ENCODE measurements around the gene SLC9A7. TPM values are rescaled to one million over a fixed set of nuclear protein-coding genes. Genes with fewer than 3 reads are reported as not detected.

Gene SLC9A7
- total RNA-seq, 1 donor from 2014 or later, result 5.0 TPM

DNA sequence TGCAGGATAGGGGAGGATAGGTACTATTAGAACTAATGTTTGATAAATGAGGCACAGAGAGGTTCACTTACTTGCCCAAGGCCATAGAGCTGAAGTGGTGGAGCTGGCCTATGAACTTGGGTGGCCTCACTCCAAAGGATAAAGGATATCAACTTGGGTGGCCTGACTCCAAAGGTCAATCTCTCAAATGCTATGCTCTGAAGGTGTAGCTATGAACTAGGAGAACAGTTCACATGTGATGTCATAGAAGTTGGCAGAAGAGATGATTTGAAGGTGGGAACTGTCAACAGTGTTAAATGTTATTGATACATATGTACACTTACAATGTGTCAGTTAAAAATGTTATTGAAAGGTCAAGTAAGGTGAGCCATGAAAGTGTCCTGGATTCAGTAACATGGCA lies 191.5 kb downstream of the SLC9A7 start:
- H3K4me1 Mint-ChIP-seq (ENCODE audit: low read depth, unreplicated experiment), result no peaks in the 10 kb centered on the region
- H3K27me3 Mint-ChIP-seq (ENCODE audit: unreplicated experiment), result peaks cover 3% of the 10 kb centered on the region
- no peak overlapping the region for H3K4me3 Mint-ChIP-seq (ENCODE audit: unreplicated experiment)
- TF ChIP-seq, protein P1, sequence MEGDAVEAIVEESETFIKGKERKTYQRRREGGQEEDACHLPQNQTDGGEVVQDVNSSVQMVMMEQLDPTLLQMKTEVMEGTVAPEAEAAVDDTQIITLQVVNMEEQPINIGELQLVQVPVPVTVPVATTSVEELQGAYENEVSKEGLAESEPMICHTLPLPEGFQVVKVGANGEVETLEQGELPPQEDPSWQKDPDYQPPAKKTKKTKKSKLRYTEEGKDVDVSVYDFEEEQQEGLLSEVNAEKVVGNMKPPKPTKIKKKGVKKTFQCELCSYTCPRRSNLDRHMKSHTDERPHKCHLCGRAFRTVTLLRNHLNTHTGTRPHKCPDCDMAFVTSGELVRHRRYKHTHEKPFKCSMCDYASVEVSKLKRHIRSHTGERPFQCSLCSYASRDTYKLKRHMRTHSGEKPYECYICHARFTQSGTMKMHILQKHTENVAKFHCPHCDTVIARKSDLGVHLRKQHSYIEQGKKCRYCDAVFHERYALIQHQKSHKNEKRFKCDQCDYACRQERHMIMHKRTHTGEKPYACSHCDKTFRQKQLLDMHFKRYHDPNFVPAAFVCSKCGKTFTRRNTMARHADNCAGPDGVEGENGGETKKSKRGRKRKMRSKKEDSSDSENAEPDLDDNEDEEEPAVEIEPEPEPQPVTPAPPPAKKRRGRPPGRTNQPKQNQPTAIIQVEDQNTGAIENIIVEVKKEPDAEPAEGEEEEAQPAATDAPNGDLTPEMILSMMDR (IDR thresholded peaks at IDR 0.05; ENCODE audit: partially characterized antibody, unreplicated experiment), result no peak
- peaks cover 2% of the 10 kb centered on the region for H3K36me3 Mint-ChIP-seq (ENCODE audit: unreplicated experiment)
- H3K27ac Mint-ChIP-seq (ENCODE audit: unreplicated experiment), result no peak overlapping the region
- no peak for DNase-seq
- H3K9me3 Mint-ChIP-seq (ENCODE audit: unreplicated experiment), result peaks cover 2% of the 10 kb centered on the region

DNA sequence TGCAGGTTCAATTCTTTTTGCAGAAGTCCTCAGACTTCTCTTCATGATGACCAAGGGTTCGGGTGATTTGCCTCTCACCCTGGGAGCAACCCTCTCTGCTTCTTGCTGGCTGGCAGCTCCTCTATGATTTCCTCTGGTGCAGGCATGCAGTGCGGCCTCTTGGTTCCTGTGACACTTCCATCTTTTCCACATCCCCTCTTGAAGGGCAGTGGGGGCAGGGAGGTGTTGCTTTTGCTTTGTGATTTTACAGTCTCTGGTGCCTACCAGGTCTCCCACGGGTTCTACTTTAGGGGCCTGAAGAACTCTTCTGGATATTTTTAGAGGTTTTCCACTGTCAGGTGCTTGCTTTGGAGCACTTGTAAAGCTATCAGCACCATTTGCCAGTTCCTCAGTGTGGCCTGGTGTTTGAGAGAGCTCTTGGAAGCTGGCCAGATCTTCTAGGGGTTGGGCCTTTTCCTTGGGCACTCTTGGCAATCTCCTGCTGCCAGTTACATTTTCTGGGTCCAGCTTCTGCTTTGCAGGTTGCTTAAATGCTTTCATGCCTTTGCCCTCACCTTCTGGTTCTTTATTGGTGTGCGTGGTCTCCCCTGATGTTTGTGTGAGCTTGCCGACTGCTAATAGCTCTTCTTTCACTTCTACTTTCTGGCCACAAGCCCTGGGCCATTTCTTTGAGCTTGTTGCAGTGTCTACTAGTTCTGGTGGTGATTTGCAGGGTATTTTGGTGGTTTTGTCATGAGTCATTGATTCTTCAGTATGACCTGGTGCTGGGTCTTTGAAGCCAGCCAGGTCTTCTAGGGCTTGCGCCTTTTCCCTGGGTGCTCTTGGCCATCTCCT lies 196.9 kb downstream of the SLC9A7 start:
- Mint-ChIP-seq H3K4me3 (ENCODE audit: unreplicated experiment) (no peak overlapping the region), H3K36me3 (ENCODE audit: unreplicated experiment) (peaks cover 5% of the 10 kb centered on the region), H3K4me1 (ENCODE audit: low read depth, unreplicated experiment) (no peaks in the 10 kb centered on the region), H3K27ac (ENCODE audit: unreplicated experiment) (no peak overlapping the region), H3K9me3 (ENCODE audit: unreplicated experiment) (peaks cover 2% of the 10 kb centered on the region), H3K27me3 (ENCODE audit: unreplicated experiment) (no peaks in the 10 kb centered on the region)
- TF ChIP-seq, protein P1 (IDR thresholded peaks at IDR 0.05; ENCODE audit: partially characterized antibody, unreplicated experiment), result no peak
- no peak for DNase-seq

- peaks cover 2% of the 10 kb centered on the region for H3K9me3 Mint-ChIP-seq (ENCODE audit: unreplicated experiment)
- no peak for DNase-seq
- no peaks in the 10 kb centered on the region for H3K4me1 Mint-ChIP-seq (ENCODE audit: low read depth, unreplicated experiment)
- TF ChIP-seq, protein P1 (IDR thresholded peaks at IDR 0.05; ENCODE audit: partially characterized antibody, unreplicated experiment), result no peak
- H3K36me3 Mint-ChIP-seq (ENCODE audit: unreplicated experiment), result peaks cover 5% of the 10 kb centered on the region
- H3K4me3 Mint-ChIP-seq (ENCODE audit: unreplicated experiment), result no peak overlapping the region
- H3K27me3 Mint-ChIP-seq (ENCODE audit: unreplicated experiment), result no peaks in the 10 kb centered on the region
- no peak overlapping the region for H3K27ac Mint-ChIP-seq (ENCODE audit: unreplicated experiment)
Measured at GRCh38 chrX:46559062-46559461, 199.9 kb downstream of the SLC9A7 start.

- peaks cover 2% of the 10 kb centered on the region for H3K9me3 Mint-ChIP-seq (ENCODE audit: unreplicated experiment)
- no peaks in the 10 kb centered on the region for H3K36me3 Mint-ChIP-seq (ENCODE audit: unreplicated experiment)
- no peak overlapping the region for H3K27ac Mint-ChIP-seq (ENCODE audit: unreplicated experiment)
Measured at GRCh38 chrX:46554942-46555341, 204.0 kb downstream of the SLC9A7 start.

GRCh38 chrX:46553935-46554334 lies 205.0 kb downstream of the SLC9A7 start:
- no peak for DNase-seq
- no peak overlapping the region for H3K4me3 Mint-ChIP-seq (ENCODE audit: unreplicated experiment)
- no peak overlapping the region for H3K27ac Mint-ChIP-seq (ENCODE audit: unreplicated experiment)
- no peaks in the 10 kb centered on the region for H3K27me3 Mint-ChIP-seq (ENCODE audit: unreplicated experiment)
- TF ChIP-seq, protein P1 (IDR thresholded peaks at IDR 0.05; ENCODE audit: partially characterized antibody, unreplicated experiment), result no peak
- no peaks in the 10 kb centered on the region for H3K36me3 Mint-ChIP-seq (ENCODE audit: unreplicated experiment)
- H3K9me3 Mint-ChIP-seq (ENCODE audit: unreplicated experiment), result peaks cover 2% of the 10 kb centered on the region
- H3K4me1 Mint-ChIP-seq (ENCODE audit: low read depth, unreplicated experiment), result no peaks in the 10 kb centered on the region

More at GRCh38 chrX:46554942-46555341, 204.0 kb downstream of the SLC9A7 start:
- Mint-ChIP-seq H3K4me3 (ENCODE audit: unreplicated experiment) (no peak overlapping the region), H3K4me1 (ENCODE audit: low read depth, unreplicated experiment) (no peaks in the 10 kb centered on the region), H3K27me3 (ENCODE audit: unreplicated experiment) (no peaks in the 10 kb centered on the region)
- DNase-seq, result no peak
- TF ChIP-seq, protein P1 (IDR thresholded peaks at IDR 0.05; ENCODE audit: partially characterized antibody, unreplicated experiment), result no peak
